ENCODE data around the gene RUNX2. TPM values are rescaled to one million over a fixed set of nuclear protein-coding genes. Genes with fewer than 3 reads are reported as not detected.

The RUNX2 gene
- total and polyA plus RNA-seq, 2 experiments from 2014 or later: 0.66 to 1.7 TPM

- TF ChIP-seq ETS1 (IDR thresholded peaks at IDR 0.05) (no peak), POLR2AphosphoS5 (IDR thresholded peaks at IDR 0.05; ENCODE audit: low read depth) (no peak), CREB1 (CRISPR knock-in tag; IDR thresholded peaks at IDR 0.05; ENCODE audit: low read depth) (no peak), CTCF (conservative IDR thresholded peaks at IDR 0.05; ENCODE audit: low read depth in 2 of 2) (no peak), REST (IDR thresholded peaks at IDR 0.05; ENCODE audit: unreplicated experiment) (no peak)
These were observed 368.6 kb downstream of the RUNX2 start (continued) for GRCh38 chr6:45696738-45697137.

GRCh38 chr6:45697605-45698004 lies 369.5 kb downstream of the RUNX2 start:
- H3K9me3 Mint-ChIP-seq: no peaks in the 10 kb centered on the region; the same call in 1 of the 3 replicates
- H3K79me2 ChIP-seq (replicated peaks; ENCODE audit: insufficient read depth): no peaks in the 10 kb centered on the region
- peaks cover 5% of the 10 kb centered on the region for H3K27me3 Mint-ChIP-seq (ENCODE audit: insufficient read depth, low read depth, poor library complexity)
- 0 out of 2 replicates have a peak, but pooled peaks cover 3% of the 10 kb centered on the region for H3K9me2 ChIP-seq (ENCODE audit: insufficient read depth)
- no peaks in the 10 kb centered on the region for H3K36me3 Mint-ChIP-seq (ENCODE audit: low read depth)
- H3F3A ChIP-seq (replicated peaks; ENCODE audit: low read depth): no peaks in the 10 kb centered on the region
- TF ChIP-seq NANOG (IDR thresholded peaks at IDR 0.05; ENCODE audit: borderline replicate concordance): no peak
- no peak for TF ChIP-seq POLR2AphosphoS5 (IDR thresholded peaks at IDR 0.05; ENCODE audit: low read depth)
- no peak for TF ChIP-seq ZNF114 (CRISPR knock-in tag; IDR thresholded peaks at IDR 0.05)
- TF ChIP-seq CTCF (conservative IDR thresholded peaks at IDR 0.05; ENCODE audit: low read depth in 2 of 2): no peak
- no peak for TF ChIP-seq EZH2 (IDR thresholded peaks at IDR 0.05; ENCODE audit: low read depth, unreplicated experiment)
- TF ChIP-seq STAT1 (IDR thresholded peaks at IDR 0.05; ENCODE audit: unreplicated experiment): no peak
- TF ChIP-seq JUNB (IDR thresholded peaks at IDR 0.05; ENCODE audit: unreplicated experiment): no peak
- no peak overlapping the region for H3K27ac Mint-ChIP-seq
- H4K20me1 ChIP-seq (replicated peaks; ENCODE audit: insufficient read depth): no peaks in the 10 kb centered on the region
- H3K4me2 ChIP-seq: no peak overlapping the region
- H3K4me1 Mint-ChIP-seq: no peaks in the 10 kb centered on the region
- H3K36me3 ChIP-seq (ENCODE audit: insufficient read depth): no peaks in the 10 kb centered on the region
- no peak overlapping the region for H3K4me3 ChIP-seq
- H3K4me3 Mint-ChIP-seq: no peak overlapping the region
- no peaks in the 10 kb centered on the region for H3K4me1 ChIP-seq (ENCODE audit: insufficient read depth)
- no peaks in the 10 kb centered on the region for H3K27me3 ChIP-seq (ENCODE audit: insufficient read depth)
- H2AFZ ChIP-seq: no peak overlapping the region
- H3K27ac ChIP-seq (ENCODE audit: low read depth): no peak overlapping the region
- ATAC-seq: no peak
- DNase-seq (ENCODE audit: low spot score): no peak
